ENCODE data around the gene SCG2.

GRCh38 chr2:223548194-223548593 lies 54.0 kb downstream of the SCG2 start:
- TF ChIP-seq CTCF (IDR thresholded peaks at IDR 0.05; ENCODE audit: poor library complexity, severe bottlenecking) (no peak), RAD21 (conservative IDR thresholded peaks at IDR 0.05) (no peak), POLR2AphosphoS5 (IDR thresholded peaks at IDR 0.05) (no peak), EZH2 (IDR thresholded peaks at IDR 0.05; ENCODE audit: borderline replicate concordance, insufficient read depth, low read length, poor library complexity, severe bottlenecking) (no peak), EP300 (conservative IDR thresholded peaks at IDR 0.05; ENCODE audit: poor library complexity, severe bottlenecking) (no peak), TAF1 (IDR thresholded peaks at IDR 0.05; ENCODE audit: low read depth) (no peak), MXI1 (conservative IDR thresholded peaks at IDR 0.05; ENCODE audit: poor library complexity, severe bottlenecking) (no peak), REST (IDR thresholded peaks at IDR 0.05; ENCODE audit: borderline replicate concordance) (no peak)
